Limb (tissue), 2 donors: ENCODE data around the gene VAV2.
A peak's percentile ranks its signal among the peaks of the same experiment; 100 is the strongest.
"Not testable (repeated sequence)": the region's sequence is repeated elsewhere in the genome, so short reads cannot be mapped to it uniquely, and the experiment has no call there.

Experiments
- DNase-seq, 2 donors: peaks; one replicate each; pipeline ENCODE4 v3.0.0-alpha.2; 2016; ENCODE audit errors: extremely low spot score in 2 of 2

VAV2 gene

DNA sequence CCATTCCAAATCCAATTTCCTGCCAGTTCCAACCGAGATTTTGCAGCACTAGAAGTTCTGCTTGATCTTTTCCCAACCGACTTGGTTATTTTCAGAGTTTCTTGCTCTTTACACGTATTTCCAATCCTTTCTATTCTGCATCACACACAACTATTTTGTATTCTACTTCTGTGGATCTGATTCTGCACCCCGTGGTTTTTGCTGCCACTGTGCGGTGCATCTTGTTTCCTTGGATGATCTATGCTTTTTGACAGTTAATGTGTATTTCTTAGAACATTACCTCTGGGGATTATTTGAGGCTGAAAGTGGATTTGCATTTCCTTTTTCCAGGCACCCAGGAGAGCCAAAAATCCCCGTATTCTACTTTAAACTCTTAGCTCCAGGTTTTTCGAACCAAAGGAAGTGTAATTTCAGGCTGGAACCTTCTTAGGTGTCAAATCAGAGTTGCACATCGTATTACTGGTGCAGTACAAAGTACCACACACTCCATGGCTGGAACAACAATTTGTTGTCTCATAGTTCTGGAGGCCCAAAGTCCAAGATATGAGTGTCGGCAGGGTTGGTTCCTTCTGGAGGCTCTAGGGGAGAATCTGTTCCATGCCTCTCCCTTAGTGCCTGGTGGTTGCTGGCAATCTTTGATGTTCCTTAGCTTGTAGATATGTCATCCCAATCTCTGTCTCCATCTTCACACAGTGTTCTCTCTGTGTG is 239.2 kb downstream of the VAV2 start:
- DNase-seq = no peak

DNA sequence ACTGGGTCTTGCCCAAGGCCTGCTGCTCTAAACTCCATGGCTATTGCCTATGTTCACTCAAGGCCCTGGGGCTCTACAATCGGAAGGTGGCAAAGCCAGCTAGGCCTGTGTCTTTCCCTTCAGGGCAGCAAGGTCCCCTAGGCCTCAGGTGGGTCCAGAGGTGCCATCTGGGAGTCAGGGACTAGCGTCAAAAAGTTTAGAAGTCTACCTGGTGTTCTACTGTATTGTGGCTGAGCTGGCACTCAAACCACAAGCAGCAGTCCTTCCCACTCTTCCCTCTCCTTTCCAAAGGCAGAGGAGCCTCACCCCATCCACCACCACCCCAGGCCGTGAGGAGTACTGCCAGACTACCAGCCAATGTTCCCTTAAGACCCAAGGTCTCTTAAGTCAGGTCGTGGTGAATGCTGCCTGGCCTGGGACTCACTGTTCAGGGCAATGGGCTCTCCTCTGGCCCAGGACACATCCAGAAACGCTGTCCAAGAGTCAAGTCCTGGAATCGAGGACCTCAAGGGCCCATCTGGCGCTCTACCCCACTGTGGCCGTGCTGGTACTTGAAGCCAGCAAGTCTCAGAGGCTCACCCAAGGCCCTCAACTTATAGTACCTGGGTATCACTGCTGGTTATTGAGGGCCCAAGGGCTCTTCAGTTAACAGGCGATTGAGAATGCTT is 241.0 kb downstream of the VAV2 start:
- no peak for DNase-seq

- no peak for DNase-seq
Measured at GRCh38 chr9:133747309-133747708, 244.8 kb downstream of the VAV2 start.

DNA sequence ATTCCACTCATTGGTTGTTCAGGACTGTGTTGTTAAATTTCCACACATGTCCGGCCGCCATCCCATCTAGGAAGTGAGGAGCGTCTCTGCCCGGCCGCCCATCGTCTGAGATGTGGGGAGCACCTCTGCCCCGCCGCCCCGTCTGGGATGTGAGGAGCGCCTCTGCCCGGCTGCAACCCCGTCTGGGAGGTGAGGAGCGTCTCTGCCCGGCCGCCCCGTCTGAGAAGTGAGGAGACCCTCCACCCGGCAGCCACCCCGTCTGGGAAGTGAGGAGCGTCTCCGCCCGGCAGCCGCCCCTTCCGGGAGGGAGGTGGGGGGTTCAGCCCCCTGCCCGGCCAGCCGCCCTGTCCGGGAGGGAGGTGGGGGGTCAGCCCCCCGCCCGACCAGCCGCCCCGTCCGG is 247.6 kb downstream of the VAV2 start:
- not testable (repeated sequence) for DNase-seq

DNA sequence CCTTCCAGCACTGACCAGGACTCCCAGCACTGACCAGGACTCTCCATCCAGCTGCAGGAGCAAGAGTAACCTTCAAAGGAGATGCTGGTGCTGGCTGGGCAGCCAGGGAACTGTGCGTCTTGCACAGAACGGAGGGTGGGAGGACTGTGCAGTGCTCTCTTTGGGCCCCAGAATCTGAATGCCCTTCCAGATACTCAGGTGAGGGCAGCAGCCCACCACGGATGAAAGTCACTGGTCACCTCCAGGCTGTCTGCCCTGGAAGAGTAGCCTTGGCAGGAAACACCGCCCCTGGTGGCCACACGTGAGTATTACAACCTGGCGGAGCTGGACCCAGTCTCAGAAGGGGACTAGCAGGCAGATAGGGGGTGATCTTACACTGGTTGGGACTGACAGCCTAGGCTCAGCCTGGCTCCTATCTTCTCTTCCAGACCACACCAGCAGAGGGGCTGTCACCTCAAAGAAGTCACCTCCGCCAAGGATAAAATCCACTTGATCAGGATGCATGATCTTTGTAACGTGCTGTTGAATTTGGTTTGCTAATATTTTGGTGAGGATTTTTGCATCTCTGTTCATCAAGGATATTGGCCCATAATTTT is 249.2 kb downstream of the VAV2 start:
- DNase-seq = peak; percentile 62 to 87

DNA sequence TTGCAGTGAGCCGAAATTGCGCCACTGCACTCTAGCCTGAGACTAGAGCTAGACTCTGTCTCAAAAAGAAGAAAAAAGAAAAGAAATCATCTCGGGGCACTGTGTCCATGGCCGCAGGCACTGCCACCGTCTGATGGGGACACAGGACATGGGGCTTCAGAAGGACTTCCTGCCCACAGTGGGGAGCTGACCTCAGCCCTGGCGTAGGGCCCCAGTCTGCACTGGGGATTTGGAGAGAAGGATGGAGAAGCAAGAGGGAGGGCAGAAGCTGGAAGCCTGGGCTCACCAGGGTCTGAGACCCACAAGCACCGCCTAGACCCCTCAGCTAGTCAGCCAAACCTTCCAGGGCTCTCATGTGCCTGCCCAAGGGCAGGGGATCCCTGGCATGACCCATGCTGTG is 249.9 kb downstream of the VAV2 start:
- peak in 1 of 2 donors; percentile 24 for DNase-seq

DNA sequence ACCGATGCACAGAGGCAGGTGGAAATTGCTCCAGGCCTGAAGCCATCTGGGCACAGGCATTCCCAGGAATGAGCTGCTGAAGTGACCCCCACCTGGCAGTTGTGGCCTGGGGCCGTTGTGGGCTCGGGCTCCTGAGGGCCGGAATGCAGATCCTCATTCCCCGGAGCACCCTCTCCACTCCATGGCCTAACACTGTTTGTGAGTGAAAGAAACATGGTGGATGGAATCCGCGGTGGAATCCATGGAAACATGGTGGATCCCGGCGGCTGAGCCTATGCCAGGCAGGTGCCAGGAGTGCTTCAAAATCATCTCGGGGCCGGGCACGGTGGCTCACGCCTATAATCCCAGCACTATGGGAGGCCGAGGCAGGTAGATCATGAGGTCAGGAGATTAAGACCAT is 250.4 kb downstream of the VAV2 start:
- DNase-seq = no peak

DNA sequence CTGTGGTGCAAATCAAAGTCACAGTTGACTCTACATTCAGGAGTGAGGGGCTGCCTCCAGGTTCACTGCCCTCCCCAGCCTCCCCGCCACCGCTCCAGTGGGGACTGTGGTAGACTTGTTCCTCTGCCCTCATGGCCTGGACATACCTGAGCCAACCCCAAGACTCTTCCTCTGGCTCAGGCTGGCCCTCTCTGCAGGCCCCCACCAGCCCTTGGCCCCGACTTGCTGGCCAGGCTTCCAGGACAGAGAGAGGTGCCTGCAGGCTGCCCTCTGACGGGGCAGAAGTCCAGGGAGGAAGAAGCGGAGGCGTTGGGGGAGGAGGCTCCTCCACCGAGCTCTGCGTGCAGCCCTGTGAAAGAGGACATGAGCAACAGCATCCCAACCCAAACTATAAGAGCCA is 251.2 kb downstream of the VAV2 start:
- DNase-seq = peak in 1 of 2 donors; percentile 20

GRCh38 chr9:133739408-133740280 is 252.5 kb downstream of the VAV2 start:
- DNase-seq = peak in 1 of 2 donors; percentile 27

DNA sequence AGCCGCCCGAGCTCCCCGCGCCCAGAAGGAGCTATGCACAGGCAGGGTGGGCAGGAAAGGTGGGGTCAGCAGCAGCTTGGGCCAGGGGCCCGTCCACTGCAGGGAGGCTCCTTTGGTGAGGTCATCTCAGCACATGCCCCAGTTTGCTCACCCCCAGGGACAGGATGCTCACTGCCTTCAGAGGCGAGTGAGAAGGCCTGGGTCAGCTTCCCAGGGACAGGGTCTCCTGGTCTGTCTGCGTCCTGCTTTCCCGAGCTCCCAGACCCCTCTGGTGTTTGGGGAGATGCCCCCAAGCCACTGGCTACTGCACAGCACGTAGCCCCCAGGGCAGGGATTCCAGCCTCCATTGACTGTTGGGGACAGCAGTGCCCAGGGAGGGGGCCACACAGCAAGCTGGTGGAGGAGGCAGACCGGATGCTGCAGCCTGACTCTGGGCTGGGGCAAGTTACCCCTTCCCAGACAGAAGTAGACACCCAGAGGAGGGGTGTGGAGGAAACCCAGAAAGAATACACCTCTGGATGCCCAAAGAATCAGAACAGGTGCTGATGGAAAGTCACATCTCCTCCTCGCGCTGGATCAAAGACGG is 253.4 kb downstream of the VAV2 start:
- peak in 1 of 2 donors; percentile 31 for DNase-seq

GRCh38 chr9:133737774-133738639 is 254.1 kb downstream of the VAV2 start, which contains the start of gene SARDH:
Gene SARDH, minus strand, starts transcription at chr9:133738352. Its CDS starts 4,179 bp downstream, at chr9:133734173.
- peak; percentile 58 to 76 for DNase-seq

DNA sequence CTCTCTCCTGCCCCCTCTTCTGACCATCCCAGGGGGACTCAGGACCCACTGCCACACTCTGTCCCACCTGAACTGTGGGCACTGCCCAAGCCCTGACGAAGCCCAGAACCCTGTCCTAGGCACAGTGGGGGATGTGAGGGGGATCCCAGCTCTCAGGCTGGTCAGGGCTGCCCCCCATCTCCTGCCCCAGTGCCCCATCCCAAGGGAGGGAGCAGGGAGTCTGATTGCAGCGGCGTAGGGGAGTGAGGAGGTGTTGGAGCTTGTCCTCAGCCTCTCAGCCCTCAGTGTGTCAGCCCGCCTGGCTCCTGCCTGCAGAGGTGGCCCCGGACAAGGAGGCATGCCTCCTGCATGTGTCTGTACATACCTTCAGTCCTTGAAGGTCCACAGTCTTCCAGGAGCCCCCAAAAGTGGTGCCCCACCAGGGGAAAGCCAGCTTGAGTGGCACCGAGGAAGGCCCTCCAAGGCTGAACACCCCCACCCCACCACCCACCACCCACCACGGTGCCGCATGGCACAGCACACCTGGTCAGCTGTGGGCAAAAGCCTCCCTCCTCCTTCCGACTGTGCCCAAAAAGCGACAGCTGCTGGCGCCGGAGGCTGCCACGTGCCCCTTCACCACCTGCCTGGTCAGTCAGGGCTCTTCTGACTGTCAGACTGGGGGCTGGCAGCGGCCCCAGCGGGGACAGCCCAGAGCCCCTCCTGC is 254.9 kb downstream of the VAV2 start:
- peak; percentile 35 to 57 for DNase-seq

GRCh38 chr9:133735931-133736330 is 256.2 kb downstream of the VAV2 start:
- DNase-seq = no peak

GRCh38 chr9:133735415-133735775 is 256.7 kb downstream of the VAV2 start:
- peak in 1 of 2 donors; percentile 25 for DNase-seq

DNA sequence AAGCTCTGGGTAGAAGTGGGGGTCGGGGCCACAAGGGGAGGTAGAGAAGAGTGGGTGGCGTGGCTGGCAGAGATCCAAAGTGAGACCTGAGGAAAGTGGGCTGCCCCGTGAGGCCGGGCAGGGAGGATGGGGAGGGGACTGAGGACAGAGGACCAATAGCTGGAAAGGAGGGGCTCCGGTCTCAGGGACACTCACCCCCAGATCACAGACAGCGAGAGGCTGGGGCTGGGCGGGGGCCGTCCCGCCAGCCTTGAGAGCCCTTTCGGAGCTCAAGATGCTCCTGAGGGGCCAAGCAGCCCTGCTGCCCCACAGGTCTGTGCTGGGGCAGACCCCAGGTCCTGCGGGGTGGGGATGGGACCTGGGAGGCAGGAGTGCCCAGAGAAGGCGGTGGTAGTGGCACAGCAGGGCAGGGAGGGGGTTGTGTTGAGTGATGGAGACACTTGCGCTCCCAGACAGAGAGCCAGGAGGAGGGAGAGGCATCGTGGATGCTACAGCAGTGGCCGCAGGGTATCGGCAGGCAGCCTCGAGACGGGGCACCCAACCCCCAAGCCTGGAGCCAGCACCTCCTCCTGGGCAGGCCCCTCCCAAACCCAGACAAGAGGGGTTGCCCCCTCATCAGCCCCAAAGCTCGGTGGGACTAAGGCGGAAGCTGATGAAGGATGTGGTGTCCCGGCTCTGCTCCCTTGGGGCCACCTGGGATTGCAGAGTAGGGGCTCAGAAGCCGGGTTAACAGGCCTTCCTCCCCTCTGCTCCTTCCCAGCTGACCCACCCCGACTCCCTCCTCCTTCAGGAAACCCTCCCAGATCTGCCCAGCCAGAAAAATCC is 257.3 kb downstream of the VAV2 start:
- DNase-seq = peak in 1 of 2 donors; percentile 31

GRCh38 chr9:133733796-133734533 is 258.2 kb downstream of the VAV2 start:
- DNase-seq = peak in 1 of 2 donors; percentile 32

- DNase-seq = no peak
Measured at GRCh38 chr9:133733421-133733795, 258.7 kb downstream of the VAV2 start.
